GM21515 (cell line): ENCODE data around the gene CR1L.
"Not testable (repeated sequence)": the region's sequence is repeated elsewhere in the genome, so short reads cannot be mapped to it uniquely, and the experiment has no call there.

Experiments used
- ATAC-seq: cut with Tn5 transposase; IDR thresholded peaks from one replicate; pipeline ENCODE4 v1.9.1; 2021; ENCODE audit not compliant: unreplicated experiment

CR1L gene

DNA sequence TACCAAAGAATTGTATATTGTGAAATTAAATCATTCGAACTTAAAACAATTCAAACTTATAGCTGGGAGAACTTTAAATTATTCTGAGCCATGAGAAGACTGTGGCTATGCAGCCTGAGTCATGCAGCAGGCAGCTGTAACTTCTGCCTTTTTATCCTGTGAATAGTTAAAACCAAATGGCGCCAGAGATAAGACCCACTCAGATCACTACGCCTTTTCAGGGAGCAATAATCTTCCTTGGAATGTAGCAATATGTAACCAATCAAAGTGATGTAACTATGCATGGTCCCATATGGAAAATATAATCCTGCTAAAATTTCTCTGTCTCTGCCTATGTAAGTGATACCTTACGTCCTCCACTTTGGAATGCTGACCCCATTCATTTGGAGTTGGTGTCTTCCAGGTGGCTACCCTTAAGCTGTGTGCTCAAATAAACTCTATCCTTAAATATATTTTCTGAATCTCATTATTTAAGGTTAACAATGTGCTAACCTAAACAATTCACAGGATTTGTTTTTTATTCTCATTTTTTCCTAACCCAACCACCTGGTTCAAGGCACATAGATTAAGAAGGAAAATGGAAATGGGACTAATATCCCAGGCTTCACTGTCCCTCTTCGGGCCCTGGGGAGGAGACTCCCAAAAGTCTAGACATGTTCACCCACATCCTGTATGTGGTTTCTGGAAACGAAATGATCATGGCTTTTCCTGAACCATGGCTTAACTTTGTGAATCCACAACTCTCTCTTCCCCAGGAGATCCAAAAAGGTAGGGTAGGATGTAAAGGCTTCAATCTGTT, 35.9 kb downstream of the CR1L start:
- ATAC-seq = not testable (repeated sequence)

DNA sequence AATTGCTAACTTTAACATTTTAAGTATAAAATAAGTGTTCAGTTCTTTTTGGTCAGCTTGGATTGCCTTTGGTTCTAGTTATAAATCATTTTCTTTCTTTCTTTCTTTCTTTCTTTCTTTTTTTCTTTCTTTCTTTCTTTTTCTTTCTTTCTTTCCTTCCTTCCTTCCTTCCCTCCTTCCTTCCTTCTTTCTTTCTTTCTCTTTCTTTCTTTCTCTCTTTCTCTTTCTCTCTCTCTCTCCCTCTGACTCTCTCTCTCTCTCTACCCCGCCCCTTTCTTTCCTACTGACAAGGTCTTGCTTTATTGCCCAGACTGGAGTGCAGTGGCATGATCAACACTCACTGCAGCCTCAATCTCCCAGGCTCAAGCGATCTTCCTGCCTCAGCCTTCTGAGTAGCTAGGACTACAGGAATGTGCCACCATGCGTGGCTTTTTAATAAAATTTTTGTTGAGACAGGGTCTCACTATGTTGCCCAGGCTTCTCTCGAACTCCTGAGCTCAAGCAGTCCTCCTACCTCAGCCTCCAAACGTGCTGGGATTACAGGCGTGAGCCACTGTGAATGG, 38.0 kb downstream of the CR1L start:
- not testable (repeated sequence) for ATAC-seq

DNA sequence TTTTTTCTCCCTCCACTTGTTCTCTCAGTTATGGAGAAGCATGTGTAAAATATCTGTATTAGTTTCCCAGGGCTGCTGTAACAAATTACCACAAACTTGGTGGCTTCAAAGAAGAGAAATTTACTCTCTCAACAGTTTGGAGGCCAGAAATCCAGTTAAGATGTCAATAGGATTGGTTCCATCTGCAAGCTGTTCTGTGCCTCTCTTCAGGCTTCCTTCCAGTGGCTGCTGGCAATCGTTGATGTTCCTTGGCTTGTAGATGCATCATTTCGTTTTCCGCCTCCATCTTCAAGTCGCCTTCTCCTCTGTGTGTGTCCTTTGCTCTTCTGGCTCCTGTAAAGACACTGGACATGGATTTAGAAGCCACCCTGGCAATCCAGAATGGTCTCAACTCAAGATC, 45.6 kb downstream of the CR1L start:
- not testable (repeated sequence) for ATAC-seq

GRCh38 chr1:207691010-207691409, 46.1 kb downstream of the CR1L start:
- ATAC-seq = no peak

DNA sequence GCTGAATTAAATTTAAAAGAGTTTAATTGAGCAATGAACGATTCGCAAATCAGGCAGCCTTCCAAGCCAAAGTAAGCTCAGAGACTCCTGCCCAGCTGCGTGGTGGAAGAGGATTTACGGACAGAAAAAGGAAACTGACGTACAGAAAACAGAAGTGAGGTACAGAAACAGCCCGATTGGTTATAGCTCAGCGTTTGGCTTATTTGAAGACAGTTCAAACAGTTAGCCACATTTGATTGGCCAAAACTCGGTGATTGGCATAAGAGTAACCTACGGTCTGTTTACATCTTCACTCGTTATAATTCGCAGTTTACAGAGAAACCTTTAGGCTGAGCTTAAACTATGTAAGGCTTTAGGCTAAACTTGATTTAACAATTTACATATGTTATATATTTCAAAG, 46.9 kb downstream of the CR1L start:
- ATAC-seq = no peak

DNA sequence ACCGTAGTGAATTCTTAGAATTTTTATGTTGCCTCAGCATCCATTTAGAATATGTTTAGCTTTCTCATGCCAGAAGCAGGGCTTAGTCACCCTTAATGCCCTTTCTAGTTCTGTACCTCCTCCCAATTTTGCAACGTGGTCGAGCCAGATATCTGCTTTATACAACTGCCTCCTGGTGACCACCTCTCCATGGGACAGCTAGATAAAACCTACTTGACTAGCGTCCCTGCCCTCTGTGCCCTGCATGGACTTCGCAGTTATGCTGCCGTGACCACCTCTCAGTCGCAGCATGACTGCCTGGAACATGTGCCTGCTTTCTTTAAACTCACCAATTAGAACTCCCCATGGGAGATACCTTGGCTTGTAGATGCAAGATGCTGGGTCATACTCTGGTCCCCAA, 47.4 kb downstream of the CR1L start:
- not testable (repeated sequence) for ATAC-seq

DNA sequence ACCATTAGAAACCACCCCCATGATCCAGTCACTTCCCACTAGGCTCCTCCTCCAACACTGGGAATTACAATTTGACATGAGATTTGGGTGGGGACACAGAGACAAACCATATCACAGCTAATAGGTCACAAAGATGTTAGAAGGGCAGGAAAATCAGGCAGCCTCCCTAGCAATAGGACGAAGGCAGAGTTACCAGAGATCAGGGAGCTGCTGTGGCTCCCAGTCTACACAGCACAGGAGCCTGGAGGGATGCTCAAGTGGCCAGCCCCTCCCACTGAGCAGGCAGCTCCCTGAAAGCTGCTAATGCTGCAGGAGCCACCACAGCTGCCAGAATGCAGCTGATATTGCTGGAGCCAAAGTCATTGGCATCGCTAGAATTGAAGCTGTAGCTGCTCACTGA, 51.0 kb downstream of the CR1L start:
- ATAC-seq = no peak

GRCh38 chr1:207698822-207699483, 54.0 kb downstream of the CR1L start:
- no peak for ATAC-seq

DNA sequence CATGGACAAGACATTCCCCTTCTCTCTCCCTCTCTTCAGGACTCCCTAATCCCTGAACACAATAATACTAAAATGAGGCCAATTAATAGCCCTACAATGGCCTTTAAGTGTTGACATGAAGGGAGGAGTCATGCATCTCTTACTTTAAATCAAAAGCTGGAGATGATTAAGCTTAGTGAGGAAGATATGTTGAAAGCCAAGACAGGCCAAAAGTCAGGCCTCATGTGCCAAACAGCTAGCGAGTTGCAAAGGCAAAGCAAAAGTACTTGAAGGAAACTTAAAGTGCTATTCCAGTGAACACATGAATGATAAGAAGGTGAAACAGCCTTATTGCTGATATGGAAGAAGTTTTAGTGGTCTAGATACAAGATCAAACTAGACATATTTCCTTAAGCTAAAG, 57.4 kb downstream of the CR1L start:
- ATAC-seq = no peak

GRCh38 chr1:207703712-207704111, 58.8 kb downstream of the CR1L start:
- no peak for ATAC-seq

DNA sequence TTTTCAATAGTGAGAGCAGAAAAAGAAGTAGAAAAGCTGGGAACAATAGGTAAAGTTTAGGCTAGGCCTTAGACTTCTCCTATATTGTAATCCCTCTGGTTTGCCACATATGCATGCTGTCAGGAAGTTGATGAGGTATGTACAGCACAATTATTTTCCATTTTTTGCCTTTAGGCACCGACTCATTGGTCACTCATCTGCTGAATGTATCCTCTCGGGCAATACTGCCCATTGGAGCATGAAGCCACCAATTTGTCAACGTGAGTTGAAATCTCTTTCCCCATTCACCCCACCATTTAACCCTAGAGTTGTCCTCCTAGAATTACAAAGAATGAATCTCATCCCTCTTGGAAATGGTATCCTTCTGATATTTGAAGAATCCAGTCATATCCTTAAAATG, 63.1 kb downstream of the CR1L start:
- not testable (repeated sequence) for ATAC-seq

- no peak for ATAC-seq
Observed at GRCh38 chr1:207711285-207711684, 66.4 kb downstream of the CR1L start.

DNA sequence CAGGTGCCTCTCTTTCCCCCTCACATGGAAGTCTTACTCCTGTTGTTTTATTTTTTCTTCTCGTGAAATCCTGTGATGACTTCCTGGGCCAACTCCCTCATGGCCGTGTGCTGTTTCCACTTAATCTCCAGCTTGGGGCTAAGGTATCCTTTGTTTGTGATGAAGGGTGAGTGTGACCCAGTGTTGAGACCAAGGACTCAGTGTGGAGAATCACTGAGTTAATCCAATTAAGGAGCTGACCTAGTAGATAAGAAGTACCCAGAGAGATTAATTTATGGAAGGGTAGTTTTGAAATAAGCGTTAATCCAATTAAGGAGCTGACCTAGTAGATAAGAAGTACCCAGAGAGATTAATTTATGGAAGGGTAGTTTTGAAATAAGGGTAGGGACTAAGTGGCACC, 67.8 kb downstream of the CR1L start:
- ATAC-seq = not testable (repeated sequence)

- no peak for ATAC-seq
Observed at GRCh38 chr1:207713529-207713928, 68.6 kb downstream of the CR1L start.

GRCh38 chr1:207719234-207719633, 74.3 kb downstream of the CR1L start:
- ATAC-seq = no peak

DNA sequence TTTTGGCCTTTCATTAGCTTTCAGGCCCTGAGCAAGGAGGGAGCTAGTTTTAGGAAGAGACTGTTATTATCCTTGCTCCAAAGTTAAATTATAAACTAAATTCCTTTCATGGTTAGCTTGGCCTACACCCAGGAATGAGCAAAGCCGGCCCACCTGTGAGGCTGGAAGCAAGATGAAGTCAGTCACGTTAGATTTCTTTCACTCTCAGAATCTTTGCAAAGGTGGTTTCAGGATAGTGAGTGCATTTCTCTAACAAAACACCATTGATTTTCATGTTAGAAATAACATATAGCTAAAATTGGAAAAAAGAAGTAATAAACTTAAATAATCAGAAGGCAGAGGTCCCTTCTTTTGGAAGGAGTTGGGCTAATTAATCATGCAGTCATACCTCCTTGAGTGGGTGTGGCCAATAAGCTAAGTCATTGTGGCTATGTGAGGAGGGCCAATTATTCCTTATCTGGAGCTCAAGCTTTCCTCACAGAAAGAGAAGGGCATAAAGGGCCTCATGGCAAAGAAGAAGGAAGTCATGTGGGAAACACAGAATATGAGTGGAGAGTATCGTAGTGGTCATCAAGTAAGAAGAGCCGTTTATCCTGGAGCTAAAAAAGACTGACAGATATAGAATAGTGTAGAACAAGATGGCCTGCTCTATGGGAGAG, 83.4 kb downstream of the CR1L start:
- not testable (repeated sequence) for ATAC-seq

- not testable (repeated sequence) for ATAC-seq
Observed at GRCh38 chr1:207737503-207738157, 92.7 kb downstream of the CR1L start.

- ATAC-seq = not testable (repeated sequence)
Observed at GRCh38 chr1:207738158-207738659, 93.3 kb downstream of the CR1L start.

DNA sequence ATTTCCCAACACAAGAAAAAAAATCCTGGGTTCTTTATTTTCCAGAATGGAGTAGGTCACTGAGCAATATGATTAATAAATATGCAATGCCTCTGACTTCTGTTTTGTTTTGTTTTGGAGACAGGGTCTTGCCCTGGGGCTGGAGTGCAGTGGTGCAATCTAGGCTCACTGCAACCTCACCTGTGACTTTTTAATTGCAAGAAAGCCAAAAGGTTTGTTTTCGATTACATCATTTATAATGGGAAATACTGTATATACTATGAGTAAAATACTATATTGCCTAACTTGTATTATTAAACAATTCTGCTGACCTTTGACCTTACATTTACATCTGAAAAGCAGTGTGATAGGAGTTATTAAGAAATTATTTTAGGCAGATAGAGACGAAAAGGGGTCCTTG, 95.3 kb downstream of the CR1L start:
- ATAC-seq = no peak

DNA sequence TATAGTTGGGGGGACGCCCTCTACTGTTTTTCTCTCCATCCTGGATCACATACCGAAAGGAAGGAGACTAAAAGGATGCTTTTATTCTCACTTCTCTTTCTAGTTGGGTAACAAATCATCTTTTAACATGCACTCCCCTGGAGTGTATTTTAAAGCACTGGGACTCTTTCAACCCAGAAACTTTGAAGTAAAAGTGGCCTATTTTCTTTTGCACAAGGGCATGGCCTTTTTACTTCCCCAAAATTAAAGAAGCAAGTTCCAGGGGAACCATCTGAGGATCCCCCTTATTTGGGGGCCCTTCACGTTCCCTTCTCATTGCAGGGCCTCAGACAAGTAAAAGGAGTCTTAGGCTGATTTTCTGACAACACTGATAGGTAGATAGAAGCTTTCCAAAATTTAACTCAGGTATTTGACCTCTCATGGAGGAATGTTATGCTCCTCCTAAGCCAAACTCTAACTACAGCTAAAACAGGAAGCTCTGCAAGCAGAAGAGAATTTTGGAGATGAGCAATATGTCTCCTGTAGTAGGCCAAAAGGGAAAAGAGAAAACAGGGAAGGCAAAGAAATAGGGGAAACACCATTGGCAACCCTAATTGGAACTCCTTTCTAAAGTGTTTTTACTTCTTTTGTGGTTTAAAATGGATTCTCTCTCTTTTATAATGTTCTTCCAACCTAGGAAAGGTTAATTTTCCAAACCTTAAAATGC, 98.1 kb downstream of the CR1L start:
- no peak for ATAC-seq
